Esophagus squamous epithelium (tissue), 5 donors: ENCODE results near the gene GPA33. TPM values are rescaled to one million over a fixed set of nuclear protein-coding genes. Genes with fewer than 3 reads are reported as not detected.

Experiments
- DNase-seq: peaks from one replicate; lab custom pipeline; 2025; lab: John Stamatoyannopoulos, UW
- H3K27ac ChIP-seq, 4 donors: fragments of 200-600 bp; sonication (generic); one replicate each; pipeline ENCODE4 v1.5.1; 2016 to 2019; ENCODE audit warnings: mild to moderate bottlenecking in 1 of 4
- H3K27me3 ChIP-seq, 4 donors: fragments of 200-600 bp; sonication (generic); 1 replicate in 3 of 4; 2 replicates in 1 of 4; pipeline versions ENCODE4 v1.5.1 to v1.6.0; 2017 to 2021; ENCODE audit warnings: antibody characterized with exemption in 1 of 4
- H3K36me3 ChIP-seq, 3 donors: fragments of 200-600 bp; sonication (generic); one replicate each; pipeline ENCODE4 v1.5.1; 2016 to 2019
- H3K4me1 ChIP-seq, 3 donors: fragments of 200-600 bp; sonication (generic); one replicate each; pipeline ENCODE4 v1.5.1; 2017 to 2019
- H3K4me3 ChIP-seq, 4 donors: fragments of 200-600 bp; sonication (generic); 1 replicate in 3 of 4; 2 replicates in 1 of 4; pipeline ENCODE4 v1.5.1; 2016 to 2019; ENCODE audit warnings: mild to moderate bottlenecking in 2 of 4, moderate library complexity in 1 of 4
- H3K9me3 ChIP-seq, 3 donors: fragments of 200-600 bp; sonication (generic); one replicate each; pipeline ENCODE4 v1.5.1; 2016 to 2019
- POLR2A ChIP-seq, 4 donors: fragments of 450-650 bp; IDR thresholded peaks; one replicate each; pipeline ENCODE4 v1.6.1; 2017; ENCODE audit warnings: antibody characterized with exemption in 4 of 4, mild to moderate bottlenecking in 4 of 4, moderate library complexity in 3 of 4
- WGBS, 2 donors: methylation state at CpG; one replicate each; pipeline ENCODE4 v1.1.5; 2018; 5-methylcytosine and 5-hydroxymethylcytosine counted together
- intact Hi-C: fragments of 100-400 bp; cut with DNase I; formaldehyde crosslinking; loops from one replicate; pipeline ENCODE4 v1.15.0; 2022
- total RNA-seq, 4 donors: library from RNA; depleted of rRNA; stranded (reverse); fragments of >200 nt; gene quantifications; one replicate each; pipeline ENCODE4 v1.1.0, GENCODE V29; 2016
- TF ChIP-seq, protein P1 (sequence below), 6 experiments: fragments of 450-650 bp in 4 of 6; fragments of 200-600 bp in 2 of 6; sonication (generic) in 2 of 6; IDR thresholded peaks; one replicate each; pipeline ENCODE4 v1.5.1; 2016 to 2019; ENCODE audit warnings: antibody characterized with exemption in 6 of 6, mild to moderate bottlenecking in 4 of 6, moderate library complexity in 4 of 6
- donor health status: DM: yes; HTN: yes; CAD: no.

GPA33 gene
- total RNA-seq, 4 donors from 2014 or later = not detected

DNA sequence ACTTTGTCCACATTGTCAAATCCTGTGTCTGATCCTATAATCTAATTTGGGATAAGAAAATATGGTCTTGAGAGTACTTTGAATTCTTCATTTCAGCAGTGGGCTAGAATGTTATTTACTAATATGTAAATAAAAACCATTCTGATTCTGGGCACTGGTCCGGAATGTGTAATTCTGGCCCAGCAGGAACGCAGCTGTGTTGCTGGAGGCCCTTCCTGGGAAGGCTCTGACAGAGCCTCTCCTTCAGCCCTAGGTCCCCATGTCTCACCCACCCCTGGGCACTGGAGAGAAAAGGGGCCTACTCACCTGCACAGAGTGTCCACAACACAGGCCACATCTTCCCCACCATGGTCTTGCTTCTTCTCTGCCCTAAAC lies 251 bp downstream of the GPA33 start:
- no peak overlapping the region for H3K4me3 ChIP-seq
- no peaks in the 10 kb centered on the region for H3K4me1 ChIP-seq
- TF ChIP-seq, protein P1, sequence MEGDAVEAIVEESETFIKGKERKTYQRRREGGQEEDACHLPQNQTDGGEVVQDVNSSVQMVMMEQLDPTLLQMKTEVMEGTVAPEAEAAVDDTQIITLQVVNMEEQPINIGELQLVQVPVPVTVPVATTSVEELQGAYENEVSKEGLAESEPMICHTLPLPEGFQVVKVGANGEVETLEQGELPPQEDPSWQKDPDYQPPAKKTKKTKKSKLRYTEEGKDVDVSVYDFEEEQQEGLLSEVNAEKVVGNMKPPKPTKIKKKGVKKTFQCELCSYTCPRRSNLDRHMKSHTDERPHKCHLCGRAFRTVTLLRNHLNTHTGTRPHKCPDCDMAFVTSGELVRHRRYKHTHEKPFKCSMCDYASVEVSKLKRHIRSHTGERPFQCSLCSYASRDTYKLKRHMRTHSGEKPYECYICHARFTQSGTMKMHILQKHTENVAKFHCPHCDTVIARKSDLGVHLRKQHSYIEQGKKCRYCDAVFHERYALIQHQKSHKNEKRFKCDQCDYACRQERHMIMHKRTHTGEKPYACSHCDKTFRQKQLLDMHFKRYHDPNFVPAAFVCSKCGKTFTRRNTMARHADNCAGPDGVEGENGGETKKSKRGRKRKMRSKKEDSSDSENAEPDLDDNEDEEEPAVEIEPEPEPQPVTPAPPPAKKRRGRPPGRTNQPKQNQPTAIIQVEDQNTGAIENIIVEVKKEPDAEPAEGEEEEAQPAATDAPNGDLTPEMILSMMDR (IDR thresholded peaks at IDR 0.05) = no peak
- TF ChIP-seq POLR2A (IDR thresholded peaks at IDR 0.05) = no peak
- H3K27ac ChIP-seq = no peak overlapping the region
- DNase-seq = no peak
- H3K36me3 ChIP-seq = no peaks in the 10 kb centered on the region
- H3K27me3 ChIP-seq = no peaks in the 10 kb centered on the region
- intact Hi-C loops = no loop called here
- WGBS, 2 donors = 60 to 67% methylated on average over 1 of the region's 2 CpGs
- no peaks in the 10 kb centered on the region for H3K9me3 ChIP-seq

DNA sequence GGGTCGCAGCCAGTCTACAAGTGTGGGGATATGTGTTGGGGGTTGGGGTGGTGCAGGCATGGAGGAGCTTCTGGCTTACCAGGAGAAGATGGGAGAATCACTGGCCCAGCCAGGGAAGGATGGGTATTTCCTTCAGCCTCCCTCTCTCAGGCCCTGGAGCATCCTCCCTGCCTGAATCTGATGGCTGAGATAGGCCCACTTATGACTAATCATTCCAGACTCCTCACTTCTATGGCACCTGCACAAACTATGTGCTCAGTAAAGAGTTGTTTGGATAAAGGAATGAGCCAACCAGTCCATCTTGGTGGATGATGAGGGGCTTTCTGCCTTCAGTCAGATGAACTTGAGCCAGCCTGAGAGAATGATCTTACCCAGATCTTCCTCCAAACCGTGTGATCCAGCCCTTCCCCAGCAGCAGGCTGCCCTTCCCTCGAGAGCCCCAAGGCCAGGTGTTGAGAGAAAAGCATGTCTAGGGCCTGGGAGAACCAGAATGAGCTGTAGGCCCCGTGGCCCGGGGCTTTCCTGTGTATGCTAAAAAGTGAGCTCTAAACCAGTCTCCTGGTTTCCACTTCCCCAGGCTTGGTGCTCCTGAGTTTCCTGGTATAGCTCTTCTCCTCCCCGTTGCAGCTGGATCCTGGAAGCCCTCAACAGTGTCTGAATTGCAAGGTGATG lies 1.3 kb downstream of the GPA33 start:
- no peaks in the 10 kb centered on the region for H3K27me3 ChIP-seq
- H3K36me3 ChIP-seq = no peaks in the 10 kb centered on the region
- no peaks in the 10 kb centered on the region for H3K4me1 ChIP-seq
- intact Hi-C loops = no loop called here
- H3K27ac ChIP-seq = no peak overlapping the region
- no peak for DNase-seq
- H3K9me3 ChIP-seq = no peaks in the 10 kb centered on the region
- no peak for TF ChIP-seq POLR2A (IDR thresholded peaks at IDR 0.05)
- TF ChIP-seq, protein P1 (IDR thresholded peaks at IDR 0.05) = no peak
- H3K4me3 ChIP-seq = no peak overlapping the region
- WGBS, 2 donors = 63 to 77% methylated on average over 6 of the region's 6 CpGs

DNA sequence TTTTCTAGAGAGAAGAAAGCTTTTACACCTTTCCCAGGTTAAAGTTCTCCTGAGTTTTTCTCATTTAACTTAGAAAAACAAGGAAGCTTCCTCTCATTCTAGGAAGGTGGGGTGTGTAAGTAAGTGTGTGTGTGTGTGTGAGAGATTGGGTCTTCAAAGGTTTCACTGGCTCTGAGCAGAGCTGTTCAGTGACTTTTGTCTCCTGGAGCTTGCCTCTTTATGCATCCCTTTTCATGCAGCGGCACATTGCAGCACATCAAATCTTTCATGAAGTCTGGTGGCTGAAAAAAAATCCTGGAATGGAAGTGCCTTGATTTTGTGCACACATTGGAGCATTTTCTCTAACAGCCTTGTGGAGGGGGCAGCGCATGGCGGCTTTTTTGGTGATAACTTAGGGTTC lies 3.4 kb downstream of the GPA33 start:
- Histone ChIP-seq H3K27ac (no peak overlapping the region), H3K4me3 (no peak overlapping the region), H3K27me3 (peaks cover 0 to 12% (median 0%) of the 10 kb centered on the region in 4 donors), H3K36me3 (no peaks in the 10 kb centered on the region), H3K4me1 (peaks cover 0 to 9% (median 0%) of the 10 kb centered on the region in 3 donors), H3K9me3 (no peaks in the 10 kb centered on the region)
- DNase-seq = no peak
- intact Hi-C loops = no loop called here
- TF ChIP-seq POLR2A (IDR thresholded peaks at IDR 0.05) = no peak
- TF ChIP-seq, protein P1 (IDR thresholded peaks at IDR 0.05) = no peak
- 77 to 87% methylated on average over 3 of the region's 3 CpGs for WGBS, 2 donors

DNA sequence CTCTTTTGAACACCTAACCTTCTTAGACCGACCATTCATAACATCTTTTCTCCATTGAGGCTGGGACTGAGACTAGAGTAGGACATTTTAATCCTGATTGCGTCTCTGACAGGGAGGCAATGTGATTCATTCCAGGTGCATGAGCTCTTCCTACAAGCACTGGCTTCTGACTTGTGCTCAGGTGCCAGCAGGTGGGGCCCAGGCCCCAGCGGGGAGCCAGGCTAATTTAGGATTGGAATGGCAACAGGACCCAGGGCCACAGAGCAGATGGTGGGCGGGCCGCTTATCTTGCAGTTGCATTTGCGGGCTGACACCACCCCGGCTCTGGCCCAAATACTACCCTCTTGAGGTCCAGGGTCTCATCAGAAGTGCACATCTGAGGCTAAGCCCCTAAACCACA lies 4.1 kb downstream of the GPA33 start:
- 63 to 67% methylated on average over 1 to 4 of the region's 7 CpGs for WGBS, 2 donors
- Histone ChIP-seq H3K36me3 (no peaks in the 10 kb centered on the region), H3K27ac (no peak overlapping the region), H3K4me3 (no peak overlapping the region), H3K27me3 (peaks cover 0 to 19% (median 0%) of the 10 kb centered on the region in 4 donors), H3K4me1 (peaks cover 0 to 9% (median 0%) of the 10 kb centered on the region in 3 donors), H3K9me3 (no peaks in the 10 kb centered on the region)
- no peak for DNase-seq
- intact Hi-C loops = no loop called here
- TF ChIP-seq POLR2A (IDR thresholded peaks at IDR 0.05) = no peak
- TF ChIP-seq, protein P1 (IDR thresholded peaks at IDR 0.05) = no peak

DNA sequence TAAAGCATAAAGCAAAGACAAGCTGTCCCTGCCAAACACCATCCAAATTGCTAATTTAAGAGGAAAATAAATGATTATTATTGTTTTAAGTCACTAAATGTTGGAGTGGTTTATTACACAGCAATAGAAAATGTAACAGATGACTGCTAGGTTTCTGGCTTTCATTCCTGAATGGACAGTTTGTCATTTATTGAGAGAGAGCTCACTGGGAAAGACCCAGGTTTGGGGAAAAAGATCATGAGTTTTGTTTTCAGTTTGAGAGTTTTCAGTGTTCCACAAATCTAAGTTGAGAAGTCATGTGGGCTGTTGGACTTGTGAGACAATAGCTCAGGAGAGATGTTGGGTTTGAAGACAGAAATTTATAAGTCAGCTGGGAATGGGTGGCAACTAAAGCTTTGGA lies 5.4 kb downstream of the GPA33 start:
- intact Hi-C loops = no loop called here
- no peaks in the 10 kb centered on the region for H3K36me3 ChIP-seq
- no peak overlapping the region for H3K27ac ChIP-seq
- no peak for DNase-seq
- no peaks in the 10 kb centered on the region for H3K9me3 ChIP-seq
- H3K27me3 ChIP-seq = peaks cover 0 to 30% (median 0%) of the 10 kb centered on the region in 4 donors
- peaks cover 0 to 9% (median 0%) of the 10 kb centered on the region in 3 donors for H3K4me1 ChIP-seq
- no peak for TF ChIP-seq POLR2A (IDR thresholded peaks at IDR 0.05)
- TF ChIP-seq, protein P1 (IDR thresholded peaks at IDR 0.05) = no peak
- H3K4me3 ChIP-seq = no peak overlapping the region
